ENCODE data around the gene SRGAP1.
"Not testable (repeated sequence)": the region's sequence is repeated elsewhere in the genome, so short reads cannot be mapped to it uniquely, and the experiment has no call there.

- not testable (repeated sequence) for TF ChIP-seq CTCF, EZH2phosphoT487 (IDR thresholded peaks at IDR 0.05; ENCODE audit: low read length)
Observed at GRCh38 chr12:64121086-64121485, 276.6 kb downstream of the SRGAP1 start.
